ENCODE results near the gene KIAA0513. TPM values are rescaled to one million over a fixed set of nuclear protein-coding genes. Genes with fewer than 3 reads are reported as not detected.

Gene KIAA0513
- polyA plus RNA-seq, 1 donor (not counting 4 experiments of a cell fraction or from before 2014, with no cell fraction given): 3.3 TPM

GRCh38 chr16:85101956-85102630, 74.5 kb downstream of the KIAA0513 start:
- H4K20me1 ChIP-seq (ENCODE audit: control insufficient read depth, extremely low read depth, insufficient read depth, low read length): no peaks in the 10 kb centered on the region
- H3K4me1 ChIP-seq (ENCODE audit: control insufficient read depth, extremely low read depth, insufficient read depth, low read length): no peaks in the 10 kb centered on the region
- H3K79me2 ChIP-seq (ENCODE audit: control insufficient read depth, insufficient read depth, low read length): no peaks in the 10 kb centered on the region
- no peak overlapping the region for H3K4me2 ChIP-seq (ENCODE audit: control insufficient read depth, extremely low read depth, insufficient read depth, low read depth, low read length)
- H3K27ac ChIP-seq (ENCODE audit: control insufficient read depth, insufficient read depth, low read length): no peak overlapping the region
- H3K9me1 ChIP-seq (ENCODE audit: control insufficient read depth, extremely low read depth, insufficient read depth, low read length): no peaks in the 10 kb centered on the region
- TF ChIP-seq CTCF (optimal IDR thresholded peaks at IDR 0.05 in 1 of 3, IDR thresholded peaks at IDR 0.05 in 1 of 3, conservative IDR thresholded peaks at IDR 0.05 in 1 of 3; ENCODE audit: extremely low read depth in 1 of 3, insufficient read depth in 2 of 3, low read length in 3 of 3) (no peak), EZH2 (IDR thresholded peaks at IDR 0.05; ENCODE audit: low read length) (no peak)
- dilution Hi-C loops (cut with MboI; ENCODE audit: extremely low pct_ligation_motif_present, low sequenced_read_pairs): no loop called here
- no peak overlapping the region for H2AFZ ChIP-seq (ENCODE audit: control insufficient read depth, low read length)
- peaks cover 14% of the 10 kb centered on the region for H3K27me3 ChIP-seq (ENCODE audit: control insufficient read depth, extremely low read depth, insufficient read depth, low read length)
- FAIRE-seq (no peak), DNase-seq (ENCODE audit: low read depth, low spot score) (no peak)
- no peaks in the 10 kb centered on the region for H3K9me3 ChIP-seq (ENCODE audit: control insufficient read depth, low read depth, low read length)
- no peak overlapping the region for H3K9ac ChIP-seq (ENCODE audit: control insufficient read depth, extremely low read depth, insufficient read depth, low read length)
- no peak overlapping the region for H3K4me3 ChIP-seq (ENCODE audit: control insufficient read depth in 2 of 3, extremely low read depth in 1 of 3, insufficient read depth in 2 of 3, low read depth in 1 of 3, low read length in 3 of 3)
- H3K36me3 ChIP-seq (ENCODE audit: control insufficient read depth in 2 of 2, extremely low read depth in 1 of 2, insufficient read depth in 2 of 2, low read length in 2 of 2): no peaks in the 10 kb centered on the region

- H3K9me1 ChIP-seq (ENCODE audit: control insufficient read depth, extremely low read depth, insufficient read depth, low read length): no peaks in the 10 kb centered on the region
- H2AFZ ChIP-seq (ENCODE audit: control insufficient read depth, low read length): no peak overlapping the region
- H3K4me2 ChIP-seq (ENCODE audit: control insufficient read depth, extremely low read depth, insufficient read depth, low read depth, low read length): no peak overlapping the region
- H3K36me3 ChIP-seq (ENCODE audit: control insufficient read depth in 2 of 2, extremely low read depth in 1 of 2, insufficient read depth in 2 of 2, low read length in 2 of 2): no peaks in the 10 kb centered on the region
- H3K9ac ChIP-seq (ENCODE audit: control insufficient read depth, extremely low read depth, insufficient read depth, low read length): no peak overlapping the region
- no peaks in the 10 kb centered on the region for H3K9me3 ChIP-seq (ENCODE audit: control insufficient read depth, low read depth, low read length)
- H3K4me1 ChIP-seq (ENCODE audit: control insufficient read depth, extremely low read depth, insufficient read depth, low read length): no peaks in the 10 kb centered on the region
- no peaks in the 10 kb centered on the region for H3K79me2 ChIP-seq (ENCODE audit: control insufficient read depth, insufficient read depth, low read length)
- H3K27ac ChIP-seq (ENCODE audit: control insufficient read depth, insufficient read depth, low read length): no peak overlapping the region
- TF ChIP-seq CTCF (optimal IDR thresholded peaks at IDR 0.05 in 1 of 3, IDR thresholded peaks at IDR 0.05 in 1 of 3, conservative IDR thresholded peaks at IDR 0.05 in 1 of 3; ENCODE audit: extremely low read depth in 1 of 3, insufficient read depth in 2 of 3, low read length in 3 of 3): no peak
- no peak for TF ChIP-seq EZH2 (IDR thresholded peaks at IDR 0.05; ENCODE audit: low read length)
- H4K20me1 ChIP-seq (ENCODE audit: control insufficient read depth, extremely low read depth, insufficient read depth, low read length): no peaks in the 10 kb centered on the region
- H3K27me3 ChIP-seq (ENCODE audit: control insufficient read depth, extremely low read depth, insufficient read depth, low read length): peaks cover 3% of the 10 kb centered on the region
- dilution Hi-C loops (cut with MboI; ENCODE audit: extremely low pct_ligation_motif_present, low sequenced_read_pairs): no loop called here
- DNase-seq (ENCODE audit: low read depth, low spot score): no peak
- FAIRE-seq: no peak
- no peak overlapping the region for H3K4me3 ChIP-seq (ENCODE audit: control insufficient read depth in 2 of 3, extremely low read depth in 1 of 3, insufficient read depth in 2 of 3, low read depth in 1 of 3, low read length in 3 of 3)
Measured at GRCh38 chr16:85103114-85104079, 75.8 kb downstream of the KIAA0513 start.
